GM23338 (cell line): ENCODE results near the gene TMEM117. TPM values are rescaled to one million over a fixed set of nuclear protein-coding genes. Genes with fewer than 3 reads are reported as not detected.

Source experiments
- ATAC-seq: fragments of 200-7000 bp; cut with Tn5 transposase; 3 replicates; pipeline ENCODE4 v1.9.1; 2020
- DNase-seq: peaks from one replicate; pipeline ENCODE4 v3.0.0-alpha.2; 2015; ENCODE audit warnings: low spot score
- H2AFZ ChIP-seq: fragments of 200-600 bp; sonication (generic); 2 replicates; pipeline ENCODE4 v1.8.0; 2016; ENCODE audit warnings: antibody characterized with exemption, mild to moderate bottlenecking, moderate library complexity
- H3F3A ChIP-seq: fragments of 200-600 bp; sonication (generic); replicated peaks from 2 replicates; pipeline ENCODE4 v1.8.0; 2017; ENCODE audit warnings: antibody characterized with exemption, mixed run types, low read depth
- H3K27ac ChIP-seq: fragments of 200-600 bp; sonication (generic); 2 replicates; pipeline ENCODE4 v1.6.1; 2016; ENCODE audit warnings: low read depth
- H3K27me3 ChIP-seq: fragments of 200-600 bp; sonication (generic); 2 replicates; pipeline ENCODE4 v1.8.0; 2016; ENCODE audit warnings: mild to moderate bottlenecking, mixed run types, moderate library complexity; ENCODE audit not compliant: insufficient read depth
- H3K36me3 ChIP-seq: fragments of 200-600 bp; sonication (generic); 2 replicates; pipeline ENCODE4 v1.8.0; 2016; ENCODE audit warnings: mild to moderate bottlenecking; ENCODE audit not compliant: insufficient read depth
- H3K4me1 ChIP-seq: fragments of 200-600 bp; sonication (generic); 2 replicates; pipeline ENCODE4 v1.8.0; 2016; ENCODE audit warnings: mild to moderate bottlenecking, moderate library complexity; ENCODE audit not compliant: insufficient read depth
- H3K4me2 ChIP-seq: fragments of 200-600 bp; sonication (generic); 2 replicates; pipeline ENCODE4 v1.7.1; 2017; ENCODE audit warnings: mixed run types
- H3K4me3 ChIP-seq: fragments of 200-600 bp; sonication (generic); 2 replicates; pipeline ENCODE4 v1.6.1; 2016; ENCODE audit warnings: mixed run types
- H3K79me2 ChIP-seq: fragments of 200-600 bp; sonication (generic); replicated peaks from 2 replicates; pipeline ENCODE4 v1.8.0; 2017; ENCODE audit warnings: mild to moderate bottlenecking; ENCODE audit not compliant: insufficient read depth
- H3K9me2 ChIP-seq: fragments of 200-600 bp; sonication (generic); 2 replicates; pipeline ENCODE4 v1.8.0; 2017; ENCODE audit not compliant: insufficient read depth
- H4K20me1 ChIP-seq: fragments of 200-600 bp; sonication (generic); replicated peaks from 2 replicates; pipeline ENCODE4 v1.8.0; 2017; ENCODE audit warnings: mild to moderate bottlenecking; ENCODE audit not compliant: insufficient read depth
- H3K27ac Mint-ChIP-seq: 2 replicates; pipeline ENCODE4 v1.8.0; 2020; ENCODE audit warnings: inconsistent platforms, mild to moderate bottlenecking, moderate library complexity, mixed read lengths
- H3K27me3 Mint-ChIP-seq: 3 replicates; pipeline ENCODE4 v1.8.0; 2022; ENCODE audit warnings: low read depth, mild to moderate bottlenecking, moderate library complexity, mixed read lengths, inconsistent platforms; ENCODE audit not compliant: insufficient read depth, poor library complexity
- H3K36me3 Mint-ChIP-seq: 3 replicates; pipeline ENCODE4 v1.8.0; 2021; ENCODE audit warnings: low read depth, mild to moderate bottlenecking, inconsistent platforms, moderate library complexity, mixed read lengths
- H3K4me1 Mint-ChIP-seq: 3 replicates; pipeline ENCODE4 v1.8.0; 2020; ENCODE audit warnings: mild to moderate bottlenecking, inconsistent platforms, mixed read lengths
- H3K4me3 Mint-ChIP-seq: 3 replicates; pipeline ENCODE4 v1.8.0; 2021; ENCODE audit warnings: moderate library complexity, mild to moderate bottlenecking, inconsistent platforms, mixed read lengths
- H3K9me3 Mint-ChIP-seq: 3 replicates; pipeline ENCODE4 v1.8.0; 2020; ENCODE audit warnings: moderate library complexity, mild to moderate bottlenecking, inconsistent platforms, mixed read lengths
- CREB1 ChIP-seq: fragments of 250-450 bp; sonication (Bioruptor Pico); IDR thresholded peaks from 2 replicates; pipeline ENCODE4 v1.5.0; 2020; ENCODE audit warnings: low read depth, mild to moderate bottlenecking, moderate library complexity
- EZH2 ChIP-seq: fragments of 200-600 bp; sonication (generic); IDR thresholded peaks from one replicate; pipeline ENCODE4 v1.8.0; 2017; ENCODE audit warnings: antibody characterized with exemption, mild to moderate bottlenecking, low read depth; ENCODE audit not compliant: unreplicated experiment
- EZH2phosphoT487 ChIP-seq: fragments of 200-600 bp; sonication (generic); IDR thresholded peaks from one replicate; pipeline ENCODE4 v1.8.1; 2018; ENCODE audit warnings: antibody characterized with exemption; ENCODE audit not compliant: unreplicated experiment
- JUNB ChIP-seq: IDR thresholded peaks from one replicate; pipeline ENCODE4 v1.6.1; 2016; ENCODE audit warnings: antibody characterized with exemption; ENCODE audit not compliant: unreplicated experiment
- NANOG ChIP-seq: IDR thresholded peaks from 2 replicates; pipeline ENCODE4 v1.6.1; 2016; ENCODE audit warnings: antibody characterized with exemption, borderline replicate concordance
- POLR2AphosphoS5 ChIP-seq: IDR thresholded peaks from 2 replicates; pipeline ENCODE4 v1.6.1; 2016; ENCODE audit warnings: antibody characterized with exemption, low read depth
- STAT1 ChIP-seq: IDR thresholded peaks from one replicate; pipeline ENCODE4 v1.6.1; 2016; ENCODE audit warnings: antibody characterized with exemption; ENCODE audit not compliant: unreplicated experiment
- ZNF114 ChIP-seq: fragments of 250-450 bp; sonication (Bioruptor Pico); IDR thresholded peaks from 2 replicates; pipeline ENCODE4 v1.5.0; 2020; ENCODE audit warnings: mild to moderate bottlenecking, moderate library complexity
- ZNF331 ChIP-seq: fragments of 250-450 bp; sonication (Bioruptor Pico); IDR thresholded peaks from 2 replicates; pipeline ENCODE4 v1.5.0; 2020; ENCODE audit warnings: low read depth, mild to moderate bottlenecking, moderate library complexity
- polyA plus RNA-seq: library from polyadenylated mRNA; unstranded; fragments of >200 nt; fragmentation: Nextera tagmentation; extraction: Ambion mirVana; gene quantifications from 2 replicates; pipeline ENCODE4 v1.2.1, GENCODE V29; 2016
- total RNA-seq: library from RNA; depleted of rRNA; stranded (reverse); fragments of >200 nt; shearing (Covaris generic); gene quantifications from 2 replicates; pipeline ENCODE4 v1.2.3, GENCODE V29; 2014
- TF ChIP-seq, protein P1 (sequence below): IDR thresholded peaks from one replicate; pipeline ENCODE4 v1.6.1; 2018; ENCODE audit warnings: antibody characterized with exemption; ENCODE audit not compliant: unreplicated experiment
- TF ChIP-seq, protein P2 (sequence below): fragments of 250-450 bp; sonication (Bioruptor Pico); IDR thresholded peaks from 2 replicates; pipeline ENCODE4 v1.5.0; 2020; ENCODE audit warnings: mild to moderate bottlenecking, moderate library complexity
- TF ChIP-seq, protein P3 (sequence below), 2 experiments: fragments of 200-600 bp in 1 of 2; sonication (generic) in 1 of 2; conservative IDR thresholded peaks; 2 replicates each; pipeline versions ENCODE4 v1.5.1 to v1.6.1; 2016 to 2017; ENCODE audit warnings: antibody characterized with exemption in 2 of 2, low read depth in 2 of 2, mild to moderate bottlenecking in 2 of 2, moderate library complexity in 1 of 2
- TF ChIP-seq, protein P4 (sequence below): IDR thresholded peaks from 2 replicates; pipeline ENCODE4 v1.6.1; 2016; ENCODE audit warnings: antibody characterized with exemption

Gene TMEM117
- total and polyA plus RNA-seq, 2 experiments from 2014 or later: 0.94 to 1.6 TPM

DNA sequence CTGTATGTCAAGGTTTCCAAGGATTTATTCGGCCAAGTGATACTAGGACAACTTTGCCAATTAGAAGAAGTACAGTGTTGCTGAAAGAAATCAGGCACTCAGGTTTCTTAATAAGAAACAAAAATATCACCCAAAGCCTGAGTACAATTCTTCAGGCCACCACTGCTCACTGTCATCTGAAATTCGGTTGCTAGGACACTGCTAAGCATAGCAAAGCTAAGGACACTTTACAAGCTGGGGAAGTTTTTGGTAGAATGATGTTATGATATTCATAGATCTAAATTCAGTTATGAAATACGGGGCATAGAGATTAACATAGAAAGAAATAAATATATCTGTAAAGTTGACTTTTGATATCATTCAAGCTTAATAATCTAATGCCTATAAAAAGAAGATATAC lies 535.1 kb downstream of the TMEM117 start:
- no peak overlapping the region for H2AFZ ChIP-seq
- H3K27me3 ChIP-seq: no peaks in the 10 kb centered on the region
- no peaks in the 10 kb centered on the region for H3K9me2 ChIP-seq
- ATAC-seq (no peak), DNase-seq (no peak)
- no peaks in the 10 kb centered on the region for H3K27me3 Mint-ChIP-seq
- no peak for TF ChIP-seq ZNF114 (CRISPR knock-in tag)
- TF ChIP-seq, protein P1, sequence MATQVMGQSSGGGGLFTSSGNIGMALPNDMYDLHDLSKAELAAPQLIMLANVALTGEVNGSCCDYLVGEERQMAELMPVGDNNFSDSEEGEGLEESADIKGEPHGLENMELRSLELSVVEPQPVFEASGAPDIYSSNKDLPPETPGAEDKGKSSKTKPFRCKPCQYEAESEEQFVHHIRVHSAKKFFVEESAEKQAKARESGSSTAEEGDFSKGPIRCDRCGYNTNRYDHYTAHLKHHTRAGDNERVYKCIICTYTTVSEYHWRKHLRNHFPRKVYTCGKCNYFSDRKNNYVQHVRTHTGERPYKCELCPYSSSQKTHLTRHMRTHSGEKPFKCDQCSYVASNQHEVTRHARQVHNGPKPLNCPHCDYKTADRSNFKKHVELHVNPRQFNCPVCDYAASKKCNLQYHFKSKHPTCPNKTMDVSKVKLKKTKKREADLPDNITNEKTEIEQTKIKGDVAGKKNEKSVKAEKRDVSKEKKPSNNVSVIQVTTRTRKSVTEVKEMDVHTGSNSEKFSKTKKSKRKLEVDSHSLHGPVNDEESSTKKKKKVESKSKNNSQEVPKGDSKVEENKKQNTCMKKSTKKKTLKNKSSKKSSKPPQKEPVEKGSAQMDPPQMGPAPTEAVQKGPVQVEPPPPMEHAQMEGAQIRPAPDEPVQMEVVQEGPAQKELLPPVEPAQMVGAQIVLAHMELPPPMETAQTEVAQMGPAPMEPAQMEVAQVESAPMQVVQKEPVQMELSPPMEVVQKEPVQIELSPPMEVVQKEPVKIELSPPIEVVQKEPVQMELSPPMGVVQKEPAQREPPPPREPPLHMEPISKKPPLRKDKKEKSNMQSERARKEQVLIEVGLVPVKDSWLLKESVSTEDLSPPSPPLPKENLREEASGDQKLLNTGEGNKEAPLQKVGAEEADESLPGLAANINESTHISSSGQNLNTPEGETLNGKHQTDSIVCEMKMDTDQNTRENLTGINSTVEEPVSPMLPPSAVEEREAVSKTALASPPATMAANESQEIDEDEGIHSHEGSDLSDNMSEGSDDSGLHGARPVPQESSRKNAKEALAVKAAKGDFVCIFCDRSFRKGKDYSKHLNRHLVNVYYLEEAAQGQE: no peak
- TF ChIP-seq EZH2phosphoT487: no peak
- TF ChIP-seq, protein P2, sequence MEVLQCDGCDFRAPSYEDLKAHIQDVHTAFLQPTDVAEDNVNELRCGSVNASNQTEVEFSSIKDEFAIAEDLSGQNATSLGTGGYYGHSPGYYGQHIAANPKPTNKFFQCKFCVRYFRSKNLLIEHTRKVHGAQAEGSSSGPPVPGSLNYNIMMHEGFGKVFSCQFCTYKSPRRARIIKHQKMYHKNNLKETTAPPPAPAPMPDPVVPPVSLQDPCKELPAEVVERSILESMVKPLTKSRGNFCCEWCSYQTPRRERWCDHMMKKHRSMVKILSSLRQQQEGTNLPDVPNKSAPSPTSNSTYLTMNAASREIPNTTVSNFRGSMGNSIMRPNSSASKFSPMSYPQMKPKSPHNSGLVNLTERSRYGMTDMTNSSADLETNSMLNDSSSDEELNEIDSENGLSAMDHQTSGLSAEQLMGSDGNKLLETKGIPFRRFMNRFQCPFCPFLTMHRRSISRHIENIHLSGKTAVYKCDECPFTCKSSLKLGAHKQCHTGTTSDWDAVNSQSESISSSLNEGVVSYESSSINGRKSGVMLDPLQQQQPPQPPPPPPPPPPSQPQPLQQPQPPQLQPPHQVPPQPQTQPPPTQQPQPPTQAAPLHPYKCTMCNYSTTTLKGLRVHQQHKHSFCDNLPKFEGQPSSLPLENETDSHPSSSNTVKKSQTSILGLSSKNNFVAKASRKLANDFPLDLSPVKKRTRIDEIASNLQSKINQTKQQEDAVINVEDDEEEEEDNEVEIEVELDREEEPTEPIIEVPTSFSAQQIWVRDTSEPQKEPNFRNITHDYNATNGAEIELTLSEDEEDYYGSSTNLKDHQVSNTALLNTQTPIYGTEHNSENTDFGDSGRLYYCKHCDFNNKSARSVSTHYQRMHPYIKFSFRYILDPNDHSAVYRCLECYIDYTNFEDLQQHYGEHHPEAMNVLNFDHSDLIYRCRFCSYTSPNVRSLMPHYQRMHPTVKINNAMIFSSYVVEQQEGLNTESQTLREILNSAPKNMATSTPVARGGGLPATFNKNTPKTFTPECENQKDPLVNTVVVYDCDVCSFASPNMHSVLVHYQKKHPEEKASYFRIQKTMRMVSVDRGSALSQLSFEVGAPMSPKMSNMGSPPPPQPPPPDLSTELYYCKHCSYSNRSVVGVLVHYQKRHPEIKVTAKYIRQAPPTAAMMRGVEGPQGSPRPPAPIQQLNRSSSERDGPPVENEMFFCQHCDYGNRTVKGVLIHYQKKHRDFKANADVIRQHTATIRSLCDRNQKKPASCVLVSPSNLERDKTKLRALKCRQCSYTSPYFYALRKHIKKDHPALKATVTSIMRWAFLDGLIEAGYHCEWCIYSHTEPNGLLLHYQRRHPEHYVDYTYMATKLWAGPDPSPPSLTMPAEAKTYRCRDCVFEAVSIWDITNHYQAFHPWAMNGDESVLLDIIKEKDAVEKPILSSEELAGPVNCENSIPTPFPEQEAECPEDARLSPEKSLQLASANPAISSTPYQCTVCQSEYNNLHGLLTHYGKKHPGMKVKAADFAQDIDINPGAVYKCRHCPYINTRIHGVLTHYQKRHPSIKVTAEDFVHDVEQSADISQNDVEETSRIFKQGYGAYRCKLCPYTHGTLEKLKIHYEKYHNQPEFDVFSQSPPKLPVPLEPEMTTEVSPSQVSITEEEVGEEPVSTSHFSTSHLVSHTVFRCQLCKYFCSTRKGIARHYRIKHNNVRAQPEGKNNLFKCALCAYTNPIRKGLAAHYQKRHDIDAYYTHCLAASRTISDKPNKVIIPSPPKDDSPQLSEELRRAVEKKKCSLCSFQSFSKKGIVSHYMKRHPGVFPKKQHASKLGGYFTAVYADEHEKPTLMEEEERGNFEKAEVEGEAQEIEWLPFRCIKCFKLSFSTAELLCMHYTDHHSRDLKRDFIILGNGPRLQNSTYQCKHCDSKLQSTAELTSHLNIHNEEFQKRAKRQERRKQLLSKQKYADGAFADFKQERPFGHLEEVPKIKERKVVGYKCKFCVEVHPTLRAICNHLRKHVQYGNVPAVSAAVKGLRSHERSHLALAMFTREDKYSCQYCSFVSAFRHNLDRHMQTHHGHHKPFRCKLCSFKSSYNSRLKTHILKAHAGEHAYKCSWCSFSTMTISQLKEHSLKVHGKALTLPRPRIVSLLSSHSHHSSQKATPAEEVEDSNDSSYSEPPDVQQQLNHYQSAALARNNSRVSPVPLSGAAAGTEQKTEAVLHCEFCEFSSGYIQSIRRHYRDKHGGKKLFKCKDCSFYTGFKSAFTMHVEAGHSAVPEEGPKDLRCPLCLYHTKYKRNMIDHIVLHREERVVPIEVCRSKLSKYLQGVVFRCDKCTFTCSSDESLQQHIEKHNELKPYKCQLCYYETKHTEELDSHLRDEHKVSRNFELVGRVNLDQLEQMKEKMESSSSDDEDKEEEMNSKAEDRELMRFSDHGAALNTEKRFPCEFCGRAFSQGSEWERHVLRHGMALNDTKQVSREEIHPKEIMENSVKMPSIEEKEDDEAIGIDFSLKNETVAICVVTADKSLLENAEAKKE (CRISPR knock-in tag): no peak
- TF ChIP-seq POLR2AphosphoS5: no peak
- TF ChIP-seq, protein P3, sequence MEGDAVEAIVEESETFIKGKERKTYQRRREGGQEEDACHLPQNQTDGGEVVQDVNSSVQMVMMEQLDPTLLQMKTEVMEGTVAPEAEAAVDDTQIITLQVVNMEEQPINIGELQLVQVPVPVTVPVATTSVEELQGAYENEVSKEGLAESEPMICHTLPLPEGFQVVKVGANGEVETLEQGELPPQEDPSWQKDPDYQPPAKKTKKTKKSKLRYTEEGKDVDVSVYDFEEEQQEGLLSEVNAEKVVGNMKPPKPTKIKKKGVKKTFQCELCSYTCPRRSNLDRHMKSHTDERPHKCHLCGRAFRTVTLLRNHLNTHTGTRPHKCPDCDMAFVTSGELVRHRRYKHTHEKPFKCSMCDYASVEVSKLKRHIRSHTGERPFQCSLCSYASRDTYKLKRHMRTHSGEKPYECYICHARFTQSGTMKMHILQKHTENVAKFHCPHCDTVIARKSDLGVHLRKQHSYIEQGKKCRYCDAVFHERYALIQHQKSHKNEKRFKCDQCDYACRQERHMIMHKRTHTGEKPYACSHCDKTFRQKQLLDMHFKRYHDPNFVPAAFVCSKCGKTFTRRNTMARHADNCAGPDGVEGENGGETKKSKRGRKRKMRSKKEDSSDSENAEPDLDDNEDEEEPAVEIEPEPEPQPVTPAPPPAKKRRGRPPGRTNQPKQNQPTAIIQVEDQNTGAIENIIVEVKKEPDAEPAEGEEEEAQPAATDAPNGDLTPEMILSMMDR (conservative IDR thresholded peaks at IDR 0.05; ENCODE audit: low read depth in 2 of 2): no peak
- no peak for TF ChIP-seq ZNF331 (CRISPR knock-in tag)
- no peak for TF ChIP-seq STAT1
- no peak for TF ChIP-seq JUNB
- no peak for TF ChIP-seq CREB1 (CRISPR knock-in tag)
- TF ChIP-seq NANOG: no peak
- TF ChIP-seq, protein P4, sequence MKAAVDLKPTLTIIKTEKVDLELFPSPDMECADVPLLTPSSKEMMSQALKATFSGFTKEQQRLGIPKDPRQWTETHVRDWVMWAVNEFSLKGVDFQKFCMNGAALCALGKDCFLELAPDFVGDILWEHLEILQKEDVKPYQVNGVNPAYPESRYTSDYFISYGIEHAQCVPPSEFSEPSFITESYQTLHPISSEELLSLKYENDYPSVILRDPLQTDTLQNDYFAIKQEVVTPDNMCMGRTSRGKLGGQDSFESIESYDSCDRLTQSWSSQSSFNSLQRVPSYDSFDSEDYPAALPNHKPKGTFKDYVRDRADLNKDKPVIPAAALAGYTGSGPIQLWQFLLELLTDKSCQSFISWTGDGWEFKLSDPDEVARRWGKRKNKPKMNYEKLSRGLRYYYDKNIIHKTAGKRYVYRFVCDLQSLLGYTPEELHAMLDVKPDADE: no peak
- no peak for TF ChIP-seq EZH2
- H3K27ac ChIP-seq: no peak overlapping the region
- H3K4me3 ChIP-seq: no peak overlapping the region
- no peaks in the 10 kb centered on the region for H3K36me3 Mint-ChIP-seq
- H3K4me3 Mint-ChIP-seq: no peak overlapping the region
- no peak overlapping the region for H3K27ac Mint-ChIP-seq
- H3K9me3 Mint-ChIP-seq: no peaks in the 10 kb centered on the region
- H3K36me3 ChIP-seq: no peaks in the 10 kb centered on the region
- no peaks in the 10 kb centered on the region for H3K79me2 ChIP-seq
- H3K4me2 ChIP-seq: no peak overlapping the region
- H3K4me1 Mint-ChIP-seq: peaks cover 4% of the 10 kb centered on the region; the same call in 1 of the 3 replicates
- no peaks in the 10 kb centered on the region for H3F3A ChIP-seq
- no peaks in the 10 kb centered on the region for H4K20me1 ChIP-seq
- peaks cover 4% of the 10 kb centered on the region; the same call in 1 of the 2 replicates for H3K4me1 ChIP-seq
